Spleen (tissue), 7 donors: ENCODE data around the gene DGUOK.

ENCODE experiments used
- POLR2A ChIP-seq, 3 donors: fragments of 450-650 bp; IDR thresholded peaks; one replicate each; pipeline ENCODE4 v1.5.1; 2017; ENCODE audit warnings: antibody characterized with exemption in 3 of 3, mild to moderate bottlenecking in 1 of 3
- POLR2AphosphoS5 ChIP-seq, 3 donors: sonication (generic); formaldehyde crosslinking; IDR thresholded peaks; one replicate each; pipeline ENCODE4 v1.5.1; 2017; ENCODE audit warnings: antibody characterized with exemption in 3 of 3
- TF ChIP-seq, protein P1 (sequence below), 11 experiments: fragments of 200-600 bp in 7 of 11; fragments of 450-650 bp in 4 of 11; sonication (generic) in 4 of 11; IDR thresholded peaks in 8 of 11; conservative IDR thresholded peaks in 3 of 11; 1 replicate in 7 of 11; 2 replicates in 4 of 11; pipeline versions ENCODE4 v1.4.0 to v1.8.0; 2016 to 2021; ENCODE audit warnings: antibody characterized with exemption in 11 of 11, inconsistent platforms in 4 of 11, mild to moderate bottlenecking in 1 of 11
- donor health status: DM: no; HTN: no; CAD: no; lungs with moderate emphysema.
- donor health status: DM: no; HTN: no; CAD: no.
- donor health status: DM: no; HTN: no; CAD: no.

DNA sequence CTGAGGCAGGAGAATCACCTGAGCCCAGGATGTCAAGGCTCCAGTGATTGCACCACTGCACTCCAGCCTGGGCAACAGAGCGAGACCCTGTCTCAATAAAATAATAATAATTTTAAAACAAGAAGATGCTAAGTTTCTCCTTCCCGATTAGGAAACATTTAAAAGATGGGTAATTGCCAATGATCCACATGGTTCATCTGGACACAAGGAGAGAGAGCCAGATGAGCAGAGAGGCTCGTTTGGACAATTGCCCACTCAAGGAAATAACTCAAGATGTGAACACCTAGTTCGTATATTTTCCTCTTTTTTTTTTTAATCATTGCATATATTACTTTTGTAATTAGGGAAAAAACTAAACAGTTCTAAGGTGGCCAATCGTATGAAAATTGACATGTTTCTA lies 37.5 kb upstream of the DGUOK start:
- TF ChIP-seq, protein P1, sequence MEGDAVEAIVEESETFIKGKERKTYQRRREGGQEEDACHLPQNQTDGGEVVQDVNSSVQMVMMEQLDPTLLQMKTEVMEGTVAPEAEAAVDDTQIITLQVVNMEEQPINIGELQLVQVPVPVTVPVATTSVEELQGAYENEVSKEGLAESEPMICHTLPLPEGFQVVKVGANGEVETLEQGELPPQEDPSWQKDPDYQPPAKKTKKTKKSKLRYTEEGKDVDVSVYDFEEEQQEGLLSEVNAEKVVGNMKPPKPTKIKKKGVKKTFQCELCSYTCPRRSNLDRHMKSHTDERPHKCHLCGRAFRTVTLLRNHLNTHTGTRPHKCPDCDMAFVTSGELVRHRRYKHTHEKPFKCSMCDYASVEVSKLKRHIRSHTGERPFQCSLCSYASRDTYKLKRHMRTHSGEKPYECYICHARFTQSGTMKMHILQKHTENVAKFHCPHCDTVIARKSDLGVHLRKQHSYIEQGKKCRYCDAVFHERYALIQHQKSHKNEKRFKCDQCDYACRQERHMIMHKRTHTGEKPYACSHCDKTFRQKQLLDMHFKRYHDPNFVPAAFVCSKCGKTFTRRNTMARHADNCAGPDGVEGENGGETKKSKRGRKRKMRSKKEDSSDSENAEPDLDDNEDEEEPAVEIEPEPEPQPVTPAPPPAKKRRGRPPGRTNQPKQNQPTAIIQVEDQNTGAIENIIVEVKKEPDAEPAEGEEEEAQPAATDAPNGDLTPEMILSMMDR (IDR thresholded peaks at IDR 0.05 in 8 of 11, conservative IDR thresholded peaks at IDR 0.05 in 3 of 11), result no peak
- TF ChIP-seq POLR2A (IDR thresholded peaks at IDR 0.05) (no peak), POLR2AphosphoS5 (IDR thresholded peaks at IDR 0.05) (no peak)
